Islet of Langerhans (tissue), 1 donor: ENCODE data around the gene MS4A6E.
"Not testable (repeated sequence)": the region's sequence is repeated elsewhere in the genome, so short reads cannot be mapped to it uniquely, and the experiment has no call there.

Source experiments
- FAIRE-seq: peaks from one replicate; lab custom pipeline; 2011; peaks lifted over from hg19 to GRCh38; lab: Jason Lieb, UNC

Gene MS4A6E

GRCh38 chr11:60336767-60337391 lies 9.8 kb downstream of the MS4A6E start:
- no peak for FAIRE-seq

- no peak for FAIRE-seq
Measured at GRCh38 chr11:60338053-60338452, 11.0 kb downstream of the MS4A6E start.

- FAIRE-seq: no peak
Measured at GRCh38 chr11:60339356-60339755, 12.3 kb downstream of the MS4A6E start.

GRCh38 chr11:60343094-60343704 lies 16.1 kb downstream of the MS4A6E start:
- FAIRE-seq: no peak

GRCh38 chr11:60344146-60344545 lies 17.1 kb downstream of the MS4A6E start:
- FAIRE-seq: no peak

DNA sequence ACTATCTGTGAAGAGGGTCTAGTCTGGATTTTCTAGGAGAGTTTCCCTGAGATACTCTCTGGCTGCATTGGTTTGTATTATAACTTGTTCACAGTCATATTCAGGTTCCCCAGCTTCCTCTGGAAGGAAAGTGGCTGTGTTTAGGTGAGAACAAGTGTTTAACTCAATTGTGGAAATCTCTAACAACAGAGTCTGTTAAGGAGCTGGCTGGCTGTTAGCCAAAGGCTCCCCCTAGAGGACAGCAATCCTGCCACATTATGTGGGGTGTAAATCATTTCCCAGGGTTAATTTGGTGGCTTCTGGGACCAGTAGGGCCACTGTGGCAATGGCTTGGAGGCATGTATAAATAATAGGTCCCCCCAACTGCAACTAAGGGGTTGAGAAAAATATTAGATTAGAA lies 18.4 kb downstream of the MS4A6E start:
- no peak for FAIRE-seq

DNA sequence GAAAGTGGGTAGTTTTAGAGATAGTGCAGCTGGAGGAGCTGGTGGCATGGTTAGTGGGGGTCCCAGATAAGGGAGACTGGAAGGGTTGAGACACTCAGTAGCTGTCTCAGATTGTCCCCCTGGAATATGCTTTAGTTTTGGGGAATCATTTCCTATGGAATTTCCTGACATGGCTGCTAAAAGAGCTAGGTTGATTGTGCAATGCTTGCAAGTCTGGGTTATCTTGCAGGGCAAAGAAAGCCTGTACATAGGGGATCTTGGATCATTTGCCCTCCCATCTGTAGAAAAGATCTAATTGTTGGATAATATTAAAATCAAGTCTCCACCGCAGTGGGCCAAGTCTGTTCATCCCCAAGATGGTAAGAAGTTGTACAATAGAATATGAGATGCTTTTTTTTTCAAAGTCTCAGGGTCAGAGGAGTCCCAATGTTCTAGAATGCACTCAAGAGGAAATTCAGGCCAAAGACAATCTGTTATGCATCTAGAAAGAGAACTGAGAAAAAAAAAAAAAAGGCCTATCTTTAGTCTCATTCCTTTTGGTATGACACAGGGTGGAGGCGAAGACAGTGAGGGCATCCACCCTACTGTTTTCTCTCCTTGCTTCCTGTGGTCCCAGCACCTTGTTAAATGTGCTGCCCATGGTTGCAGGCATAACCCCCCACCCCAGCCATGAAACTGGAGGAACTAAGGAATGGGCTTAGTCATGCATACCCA lies 20.2 kb downstream of the MS4A6E start:
- no peak for FAIRE-seq

- FAIRE-seq: no peak
Measured at GRCh38 chr11:60348116-60348515, 21.1 kb downstream of the MS4A6E start.

DNA sequence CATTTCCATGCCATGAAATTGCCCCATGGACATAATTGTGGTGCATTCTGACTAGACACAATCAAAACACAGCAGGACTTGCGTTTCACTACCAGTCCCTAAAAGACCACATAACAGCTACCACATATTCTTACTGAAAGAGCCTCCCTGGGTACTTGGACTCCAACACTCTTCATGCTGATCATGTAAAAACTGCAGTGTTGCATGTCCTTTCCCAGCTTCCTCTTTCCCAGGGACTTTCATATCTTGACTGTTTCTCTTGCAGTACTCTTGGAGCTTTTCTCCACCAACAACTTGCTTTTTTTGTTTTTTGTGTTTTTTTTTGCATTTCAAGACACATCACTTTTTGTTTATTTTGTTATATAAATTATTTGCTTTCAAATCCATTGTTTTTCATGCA lies 22.9 kb downstream of the MS4A6E start:
- FAIRE-seq: no peak

- no peak for FAIRE-seq
Measured at GRCh38 chr11:60357771-60358170, 30.7 kb downstream of the MS4A6E start.

DNA sequence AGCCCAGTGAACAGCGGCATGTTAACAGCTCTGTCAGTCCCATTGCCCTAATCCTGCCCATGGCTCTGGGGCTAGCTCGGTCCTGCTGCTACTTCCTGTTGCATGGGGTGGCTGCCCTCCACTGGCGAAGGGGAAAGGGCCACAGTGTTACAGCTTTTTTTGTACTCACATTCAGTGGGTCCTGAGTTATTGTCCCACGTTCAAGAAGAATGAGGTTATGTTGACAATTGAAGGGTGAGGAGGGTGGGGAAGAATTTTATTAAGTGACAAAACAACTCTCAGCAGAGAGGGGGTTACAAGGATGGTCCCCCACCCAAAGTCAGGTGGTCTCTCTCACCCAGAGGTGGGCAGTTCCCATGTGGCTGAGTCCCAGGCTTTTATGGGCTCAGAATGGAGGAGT lies 33.6 kb downstream of the MS4A6E start:
- FAIRE-seq: no peak

DNA sequence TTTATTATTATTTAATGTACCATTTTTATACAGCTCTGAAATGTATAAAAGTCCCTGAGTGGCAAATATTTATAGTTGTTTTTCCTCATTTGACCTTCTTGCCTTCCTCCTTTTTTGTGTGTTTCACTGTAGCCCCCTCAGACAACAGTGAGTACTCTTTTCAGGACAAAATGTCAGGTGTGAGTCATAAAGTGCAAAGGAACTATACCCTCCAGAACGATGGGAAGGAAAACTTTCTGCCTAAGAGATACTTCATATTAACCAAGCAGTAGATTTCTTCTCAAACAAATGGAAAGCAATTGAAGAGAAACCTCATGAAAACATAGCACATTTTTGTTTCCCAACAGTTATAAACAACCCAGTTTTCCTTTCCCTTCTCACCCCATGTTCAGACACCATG lies 35.2 kb downstream of the MS4A6E start:
- no peak for FAIRE-seq

- peak; percentile 89 for FAIRE-seq
Measured at GRCh38 chr11:60363542-60364470, 36.8 kb downstream of the MS4A6E start.

DNA sequence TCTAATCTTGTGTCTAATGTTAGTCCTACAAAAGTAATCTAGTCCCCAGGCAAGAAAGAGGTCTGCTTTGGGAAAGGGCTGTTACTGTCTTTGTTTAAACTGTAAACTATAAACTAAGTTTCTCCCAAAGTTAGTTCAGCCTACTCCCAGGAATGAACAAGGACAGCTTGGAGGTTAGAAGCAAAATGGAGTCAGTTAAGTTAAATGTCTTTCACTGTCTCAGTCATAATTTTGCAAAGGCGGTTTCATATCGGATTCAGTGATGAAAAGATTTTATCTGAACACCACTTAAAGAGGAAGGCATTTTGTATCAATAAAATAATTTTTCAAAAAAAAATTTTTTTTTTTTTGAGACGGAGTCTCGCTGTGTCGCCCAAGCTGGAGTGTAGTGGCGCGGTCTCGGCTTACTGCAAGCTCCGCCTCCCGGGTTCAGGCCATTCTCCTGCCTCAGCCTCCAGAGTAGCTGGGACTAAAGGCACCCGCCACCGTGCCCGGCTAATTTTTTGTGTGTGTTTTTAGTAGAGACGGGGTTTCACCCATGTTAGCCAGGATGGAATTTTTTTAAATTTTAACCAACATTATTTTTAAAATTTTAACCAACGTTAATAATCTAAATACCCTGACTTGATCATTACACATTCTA lies 39.3 kb downstream of the MS4A6E start:
- not testable (repeated sequence) for FAIRE-seq

DNA sequence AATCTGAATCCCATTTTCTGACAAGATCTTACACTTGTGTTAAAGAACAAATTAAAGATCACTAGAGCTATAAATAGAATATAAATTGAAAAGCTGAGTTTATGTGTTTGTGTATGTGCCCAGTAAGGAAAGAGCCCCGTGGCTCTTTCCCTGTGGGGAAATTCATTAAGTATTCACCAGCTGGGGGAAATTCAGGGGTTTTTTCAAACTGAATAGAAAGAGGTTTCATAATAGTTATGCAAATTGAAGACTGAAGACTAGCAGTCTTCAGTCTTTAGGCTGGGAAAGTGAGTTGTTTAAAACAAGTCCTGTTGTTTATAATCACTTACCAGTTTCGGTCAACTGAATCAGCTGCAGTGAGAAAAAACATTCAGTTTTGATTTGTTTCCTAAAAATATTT lies 40.0 kb downstream of the MS4A6E start:
- no peak for FAIRE-seq

GRCh38 chr11:60367896-60368295 lies 40.8 kb downstream of the MS4A6E start:
- FAIRE-seq: no peak

- no peak for FAIRE-seq
Measured at GRCh38 chr11:60370252-60370810, 43.3 kb downstream of the MS4A6E start.

DNA sequence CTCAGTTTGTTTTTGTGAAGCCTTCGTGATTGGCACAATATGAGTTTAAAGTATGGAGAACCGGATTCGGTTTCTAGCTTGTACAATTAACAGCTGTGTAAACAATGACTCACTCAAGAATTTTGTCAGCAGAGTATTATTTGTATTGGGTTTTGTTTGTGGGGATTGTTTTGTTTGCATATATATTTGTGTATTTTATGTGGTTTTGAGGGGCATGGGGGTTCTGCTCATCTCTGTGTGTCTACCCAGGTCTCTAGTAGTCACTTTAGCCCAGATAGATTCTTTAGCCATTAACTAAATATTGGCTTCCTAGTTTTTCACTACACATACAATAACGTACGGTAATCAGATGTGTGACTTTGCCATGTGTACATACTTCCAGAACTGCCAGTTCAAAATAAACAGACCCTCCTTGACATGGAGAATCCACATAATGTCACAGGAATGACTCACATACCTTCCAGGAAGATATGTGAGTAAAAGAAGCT lies 43.8 kb downstream of the MS4A6E start:
- FAIRE-seq: no peak

- FAIRE-seq: no peak
Measured at GRCh38 chr11:60371386-60371785, 44.3 kb downstream of the MS4A6E start.

DNA sequence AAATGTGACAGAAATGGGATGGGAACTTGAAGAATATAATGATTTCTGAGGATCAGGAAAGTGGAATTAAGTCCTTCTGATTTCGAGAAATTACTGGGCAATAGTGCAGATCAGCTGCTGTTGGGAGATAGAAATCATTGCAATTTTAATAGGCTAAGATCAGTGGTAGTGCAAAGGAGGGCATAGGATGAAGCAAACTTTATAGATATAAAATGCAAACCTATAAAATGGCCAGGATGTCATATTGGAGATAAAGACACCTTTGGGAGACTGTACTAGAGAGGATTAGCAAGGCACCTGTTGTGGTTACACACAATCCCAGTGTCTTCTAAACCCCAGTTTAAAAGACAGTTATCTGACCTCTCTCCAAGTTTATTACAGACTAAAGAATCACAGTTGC lies 44.8 kb downstream of the MS4A6E start:
- FAIRE-seq: no peak

DNA sequence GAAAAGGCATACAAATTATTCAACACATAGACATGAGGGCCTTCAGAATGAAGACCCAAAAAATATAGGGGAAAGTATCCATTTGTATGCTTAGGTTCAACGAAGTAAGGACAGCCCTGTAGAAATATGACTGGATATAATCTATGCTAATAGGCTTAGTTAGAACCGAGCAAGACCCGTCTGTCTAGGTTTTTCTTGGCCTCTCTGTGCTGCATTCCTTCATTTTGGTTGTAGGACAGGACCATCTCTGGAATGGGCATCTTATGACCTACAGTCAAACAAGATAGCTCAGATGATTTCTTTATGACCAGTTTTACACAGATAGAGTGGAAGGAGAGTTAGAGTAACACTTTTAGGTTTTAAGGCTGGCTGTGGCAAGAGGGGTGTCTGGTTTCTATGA lies 45.7 kb downstream of the MS4A6E start:
- FAIRE-seq: no peak

GRCh38 chr11:60375316-60375715 lies 48.3 kb downstream of the MS4A6E start:
- no peak for FAIRE-seq
